SKM-1 (cell line): ENCODE results near the gene NPAT.
A peak's percentile ranks its signal among the peaks of the same experiment; 100 is the strongest.
"Not testable (repeated sequence)": the region's sequence is repeated elsewhere in the genome, so short reads cannot be mapped to it uniquely, and the experiment has no call there.

Experiments
- DNase-seq: peaks from one replicate; lab custom pipeline; 2025; ENCODE audit not compliant: unreplicated experiment; lab: John Stamatoyannopoulos, UW

Gene NPAT

DNA sequence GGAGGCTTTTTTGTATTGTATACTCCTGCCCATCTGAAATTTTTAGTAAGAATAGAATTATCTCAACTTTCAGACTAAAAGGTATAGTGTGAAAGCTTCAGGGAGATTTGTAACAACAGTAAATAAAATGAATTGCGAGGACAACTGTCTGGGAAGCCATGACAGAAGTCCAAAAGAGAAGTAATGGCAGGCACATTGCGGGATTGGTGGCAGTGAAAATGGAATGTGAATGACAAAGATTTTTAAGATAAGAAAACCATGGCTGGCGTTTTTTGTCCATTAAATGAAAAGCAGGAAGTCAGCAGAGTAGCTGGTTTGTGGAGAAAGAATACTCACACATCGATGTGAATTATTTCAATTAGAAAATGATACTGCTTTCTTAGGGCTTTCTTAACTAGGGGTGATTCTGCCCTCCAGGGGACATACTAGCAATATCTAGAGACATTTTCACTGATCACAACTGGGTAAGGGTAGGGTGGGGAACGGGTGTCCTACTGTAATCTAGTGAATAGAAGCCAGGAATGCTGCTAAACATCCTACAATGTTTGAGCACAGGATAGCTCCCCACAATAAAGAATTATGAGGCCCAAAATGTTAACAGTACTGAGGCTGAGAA is 1.6 kb downstream of the NPAT start:
- no peak for DNase-seq

DNA sequence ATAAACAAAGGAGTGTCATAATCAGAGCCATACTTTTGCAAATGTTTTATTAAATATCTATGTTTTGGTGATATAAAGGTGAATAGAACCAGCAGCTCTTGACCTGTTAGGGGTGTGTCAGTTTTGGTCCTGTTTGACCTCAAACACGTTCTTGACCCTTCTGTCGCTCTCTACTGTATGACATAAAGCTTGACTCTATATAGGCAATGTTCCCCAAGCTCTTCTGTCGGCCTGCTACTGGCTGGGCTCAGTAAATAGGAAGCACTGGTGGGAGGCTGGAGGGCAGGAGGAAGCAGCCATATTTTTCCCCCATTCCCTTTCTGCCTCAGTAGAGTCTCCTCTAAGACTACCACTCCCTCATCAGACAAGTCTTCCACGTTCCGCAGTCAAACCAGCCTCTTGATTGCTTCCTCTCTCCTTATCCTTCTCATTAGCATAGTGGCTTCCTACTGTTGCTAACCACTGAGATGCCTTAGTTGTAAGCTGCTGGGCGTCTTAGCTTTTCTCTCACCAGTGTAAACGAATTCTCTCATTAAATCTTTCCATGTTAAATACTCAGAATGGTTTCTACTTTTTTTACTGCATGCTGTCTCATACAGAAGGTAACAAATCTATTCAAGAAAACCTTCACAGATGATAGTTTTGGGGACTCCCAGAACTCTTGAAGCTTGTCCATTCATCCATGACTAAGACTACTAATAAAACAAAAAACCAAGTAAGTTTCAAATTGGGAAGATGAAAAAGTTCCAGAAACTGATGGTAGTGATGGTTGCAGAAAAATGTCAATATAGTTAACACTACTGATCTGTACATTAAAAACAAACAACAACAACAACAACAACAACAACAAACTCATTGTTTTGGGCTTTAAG is 3.3 kb downstream of the NPAT start:
- DNase-seq: no peak

DNA sequence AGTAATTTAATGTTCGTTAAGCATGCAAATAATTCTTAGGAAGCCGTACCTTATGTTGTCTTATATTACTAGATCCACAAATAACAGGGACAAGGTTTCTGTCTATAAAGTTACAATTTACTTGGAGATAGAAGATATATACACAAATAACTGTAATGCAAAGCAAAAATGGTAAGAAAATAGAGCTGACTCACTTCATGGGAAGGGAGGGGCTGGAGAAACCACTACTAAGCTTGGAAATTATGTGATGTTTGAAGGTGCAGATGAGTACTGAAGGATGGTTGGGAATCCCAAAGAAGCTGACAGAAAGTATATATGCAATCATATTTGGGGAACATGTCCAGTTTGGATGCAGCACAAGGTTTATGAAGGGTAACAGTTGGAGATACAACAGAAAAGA is 4.0 kb downstream of the NPAT start:
- no peak for DNase-seq

DNA sequence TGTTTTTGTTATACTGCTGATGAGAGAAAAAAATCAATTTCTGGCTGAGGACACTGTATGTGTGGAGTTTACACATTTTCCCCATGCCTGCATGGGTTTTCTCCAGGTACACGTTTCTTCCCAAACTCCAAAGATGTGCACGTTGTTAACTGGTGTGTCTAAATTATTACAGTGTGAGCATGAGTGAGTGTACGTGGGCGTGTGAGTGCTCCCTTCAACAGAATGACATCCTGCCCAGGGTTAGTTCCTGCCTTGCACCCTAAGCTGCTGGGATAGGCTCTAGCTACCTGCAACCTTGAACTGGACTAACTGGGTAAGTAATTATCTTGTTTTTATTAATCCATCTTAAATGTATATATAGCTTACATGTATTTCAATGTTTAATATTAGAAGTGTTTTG is 5.5 kb downstream of the NPAT start:
- DNase-seq: no peak

DNA sequence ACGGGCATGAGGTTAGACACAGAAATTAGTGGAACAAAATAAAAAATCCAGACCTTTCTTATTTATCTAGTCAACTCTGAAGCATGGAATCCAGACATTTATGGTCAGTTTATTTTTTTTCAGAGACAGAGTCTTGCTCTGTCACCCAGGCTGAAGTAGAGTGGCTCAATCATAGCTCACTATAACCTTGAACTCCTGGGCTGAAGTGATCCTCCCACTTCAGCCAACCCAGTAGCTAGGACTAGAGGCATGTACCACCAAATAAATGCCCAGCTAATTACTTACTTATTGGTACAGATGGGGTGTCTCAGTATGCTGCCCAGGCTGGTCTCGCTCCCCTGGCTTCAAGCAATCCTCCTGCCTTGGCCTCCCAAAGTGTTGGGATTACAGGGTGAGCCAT is 8.7 kb downstream of the NPAT start:
- no peak for DNase-seq

DNA sequence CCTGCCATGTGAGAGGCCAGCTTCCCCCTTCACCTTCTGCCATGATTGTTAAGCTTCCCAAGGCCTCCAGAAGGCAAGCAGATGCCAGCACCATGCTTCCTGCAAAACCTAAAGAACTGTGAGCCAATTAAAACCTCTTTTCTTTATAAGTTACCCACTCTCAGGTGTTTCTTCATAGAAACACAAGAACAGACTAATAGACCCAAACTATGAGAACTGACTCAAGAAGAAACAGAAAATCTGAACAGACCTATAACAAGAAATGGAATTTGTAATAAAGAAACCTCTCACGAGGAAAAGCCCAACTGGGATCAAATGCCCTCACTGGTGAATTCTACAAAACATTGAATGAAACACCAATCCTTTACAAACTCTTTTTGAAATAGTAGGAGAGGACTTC is 12.0 kb downstream of the NPAT start:
- no peak for DNase-seq

DNA sequence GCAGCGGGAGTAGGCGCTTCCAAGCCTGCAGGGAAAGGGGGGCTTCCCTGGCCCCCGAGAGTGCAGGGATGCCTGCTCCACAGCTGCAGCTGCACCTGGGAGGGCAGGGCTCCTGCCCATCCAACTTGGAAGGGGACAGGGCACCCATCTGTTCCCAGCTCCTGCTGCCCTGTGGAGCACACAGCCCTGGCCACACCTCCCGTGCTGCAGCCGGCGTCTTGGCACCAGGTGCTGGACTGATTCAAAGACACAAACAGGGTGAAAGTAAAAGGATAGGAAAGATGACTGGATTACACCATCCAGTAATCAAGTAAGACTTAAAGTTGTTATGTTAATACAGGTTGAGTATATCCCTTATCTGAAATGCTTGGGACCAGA is 14.8 kb downstream of the NPAT start:
- no peak for DNase-seq

DNA sequence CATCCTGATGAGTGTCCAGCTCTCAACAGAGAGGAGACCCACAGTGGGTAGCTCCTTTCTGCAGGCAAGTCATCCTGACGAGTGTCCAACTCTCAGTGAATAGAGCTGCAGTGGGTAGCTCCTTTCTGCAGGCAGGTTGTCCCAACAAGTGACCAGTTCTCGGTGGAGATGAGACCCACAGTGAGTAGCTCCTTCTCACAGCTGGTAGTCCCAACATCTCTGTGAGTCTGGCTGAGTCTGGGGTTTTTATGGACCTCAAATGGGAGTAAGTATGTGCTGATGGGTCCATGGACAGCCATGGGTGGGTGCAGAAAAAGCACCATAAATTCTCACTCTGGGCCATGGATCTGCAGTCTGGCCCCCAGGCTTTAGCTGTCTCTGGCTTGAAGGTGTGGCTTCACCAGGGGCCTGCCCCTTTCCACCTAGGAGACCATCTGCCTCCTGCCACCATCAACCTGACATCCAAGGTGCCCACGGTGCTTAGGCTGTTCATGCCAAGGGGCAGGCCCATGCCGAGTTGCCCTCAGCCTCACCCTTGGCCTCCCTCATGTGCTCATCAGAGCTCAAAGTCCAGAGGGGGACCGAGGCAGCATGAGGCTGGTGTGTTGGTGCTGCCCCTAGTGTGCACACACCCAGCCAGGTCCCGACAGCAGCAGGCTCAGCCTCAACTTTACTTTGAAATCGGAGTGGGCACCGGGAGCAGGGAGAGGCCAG is 15.3 kb downstream of the NPAT start:
- no peak for DNase-seq

DNA sequence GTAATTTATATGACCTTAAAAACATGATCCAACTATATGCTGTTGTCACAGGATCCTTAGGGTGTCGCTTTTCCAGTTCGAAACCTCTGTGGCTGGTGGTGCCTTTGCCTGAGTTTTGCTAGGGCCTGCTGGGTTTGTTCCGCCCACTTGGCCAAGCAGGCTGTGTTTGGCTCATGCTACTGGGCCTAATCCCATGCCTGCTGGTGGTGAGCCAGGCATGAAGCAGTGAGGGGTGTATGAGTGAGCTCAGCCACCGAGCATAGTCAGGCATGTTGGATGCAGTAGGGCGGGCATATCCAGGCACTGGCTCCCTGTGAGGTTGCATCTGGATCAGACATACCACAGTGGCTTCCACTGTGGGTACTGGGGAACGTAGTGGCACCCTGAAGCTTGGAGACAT is 16.3 kb downstream of the NPAT start:
- no peak for DNase-seq

DNA sequence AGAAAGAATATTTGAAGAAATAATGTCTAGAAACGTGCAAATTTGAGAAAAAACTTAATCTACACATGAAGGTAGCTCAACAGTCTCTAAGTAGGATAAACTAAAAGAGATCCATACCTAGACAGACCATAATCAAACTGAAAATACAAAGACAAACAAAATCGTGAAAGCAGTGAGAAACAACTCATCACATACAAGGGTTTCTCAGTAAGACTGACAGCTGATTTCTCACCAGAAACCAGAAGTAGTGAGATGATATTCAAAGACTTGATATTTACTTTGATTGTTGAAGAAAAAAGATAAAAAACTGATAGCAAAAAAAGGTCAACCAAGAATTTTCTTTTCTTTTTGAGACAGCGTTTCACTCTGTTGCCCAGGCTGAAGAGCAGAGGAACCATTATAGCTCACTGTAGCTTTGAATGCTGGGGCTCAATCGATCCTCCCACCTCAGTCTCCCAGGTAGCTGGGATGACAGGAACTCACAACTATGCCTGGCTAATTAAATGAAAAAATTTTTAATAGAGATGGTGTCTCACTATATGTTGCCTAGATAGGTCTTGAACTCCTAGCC is 17.4 kb downstream of the NPAT start:
- no peak for DNase-seq

DNA sequence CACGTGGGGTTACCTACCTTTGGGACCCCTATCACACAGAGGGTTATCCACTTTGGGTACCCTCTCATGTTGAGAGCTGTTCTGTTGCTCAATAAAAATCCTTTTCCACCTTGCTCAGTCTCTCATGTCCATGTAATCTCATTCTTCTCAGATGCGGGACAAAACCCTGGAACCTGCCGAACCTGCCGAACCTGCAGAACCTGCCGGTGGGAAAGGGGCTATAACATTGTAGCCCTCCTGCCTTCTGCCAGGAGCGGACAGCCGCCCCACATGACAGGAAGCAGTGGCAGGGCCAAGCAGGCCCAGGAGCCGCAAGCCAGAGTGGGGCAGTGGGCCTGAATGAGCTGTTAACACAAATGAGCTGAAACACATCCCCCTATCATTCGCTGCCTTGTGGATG is 18.1 kb downstream of the NPAT start:
- no peak for DNase-seq

DNA sequence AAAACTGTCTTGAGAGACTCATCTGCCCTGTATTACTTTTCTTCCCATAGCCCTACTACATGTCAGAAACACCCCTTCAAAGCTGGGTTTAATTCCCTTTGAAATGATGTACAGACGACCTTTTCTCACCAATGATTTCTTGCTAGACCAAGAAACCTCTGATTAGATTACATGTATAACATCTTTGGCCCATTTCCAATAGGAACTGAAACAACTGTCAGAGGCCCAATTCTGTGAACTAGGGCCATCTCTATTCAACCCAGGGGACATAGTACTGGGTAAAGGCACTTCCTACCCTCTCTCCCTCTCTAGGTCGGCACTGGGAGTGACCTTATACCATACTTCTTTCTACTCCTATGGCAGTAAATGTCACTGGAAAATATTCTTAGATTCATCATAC is 19.4 kb downstream of the NPAT start:
- DNase-seq: no peak

DNA sequence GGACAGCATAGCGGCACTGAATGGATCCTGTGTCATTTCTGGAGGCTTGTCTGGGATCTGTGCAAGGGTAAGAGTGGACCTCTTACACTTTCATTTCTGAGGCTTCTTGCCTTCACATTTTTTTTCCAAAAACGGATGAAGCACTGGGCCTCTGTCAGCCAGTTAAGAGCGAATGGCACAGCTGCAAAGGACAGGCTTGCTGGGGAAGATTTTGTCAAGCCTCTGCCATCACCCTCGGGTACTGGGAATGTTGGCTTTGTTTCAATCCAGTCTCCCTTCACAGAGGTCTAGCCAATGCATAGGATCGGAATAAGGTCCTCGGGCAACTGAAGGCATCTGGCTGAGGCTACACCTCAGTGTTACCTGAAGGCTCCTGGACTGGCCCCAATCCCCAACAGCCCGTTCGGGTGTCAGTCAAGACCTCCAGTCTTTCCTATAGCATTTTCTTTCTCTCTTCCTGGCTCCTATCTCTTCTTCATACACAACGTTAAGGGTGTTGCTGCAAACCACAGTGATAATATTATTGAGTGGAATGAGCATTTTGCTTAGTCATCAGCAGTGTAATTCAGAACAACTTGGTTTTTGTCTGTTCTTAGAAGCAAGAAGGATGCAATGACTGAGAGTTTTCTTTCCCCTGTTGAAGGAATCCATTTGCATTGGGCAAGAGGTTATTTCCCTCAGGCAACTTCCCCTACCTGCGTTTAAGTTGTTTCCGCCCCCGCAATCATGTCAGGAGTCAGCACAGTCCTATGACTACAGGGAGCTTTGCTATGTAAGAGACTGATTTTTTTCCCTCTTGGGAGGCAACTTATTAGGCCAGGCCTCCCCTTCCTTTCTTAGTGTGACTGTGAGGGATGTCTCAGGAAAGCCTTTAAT is 22.8 kb downstream of the NPAT start:
- peak; percentile 52 for DNase-seq

DNA sequence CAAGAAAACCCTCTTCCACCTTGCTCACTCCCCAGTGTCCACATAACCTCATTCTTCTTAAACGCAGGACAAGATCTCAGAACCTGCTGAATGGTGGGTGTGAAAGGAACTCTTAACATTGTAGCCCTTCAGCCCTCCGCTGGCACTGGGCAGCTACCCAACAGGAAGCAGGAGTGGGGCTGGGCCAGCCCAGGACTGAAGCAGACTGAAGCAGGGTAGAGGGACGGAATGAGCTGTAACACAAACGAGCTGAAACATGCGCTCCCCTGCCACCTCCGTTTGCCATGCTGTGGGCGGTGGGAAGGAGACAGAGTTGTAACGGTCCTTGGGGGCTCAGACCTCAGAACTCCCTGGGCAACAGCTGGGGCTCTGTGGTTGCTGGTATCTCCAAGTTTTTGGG is 23.6 kb downstream of the NPAT start:
- no peak for DNase-seq

DNA sequence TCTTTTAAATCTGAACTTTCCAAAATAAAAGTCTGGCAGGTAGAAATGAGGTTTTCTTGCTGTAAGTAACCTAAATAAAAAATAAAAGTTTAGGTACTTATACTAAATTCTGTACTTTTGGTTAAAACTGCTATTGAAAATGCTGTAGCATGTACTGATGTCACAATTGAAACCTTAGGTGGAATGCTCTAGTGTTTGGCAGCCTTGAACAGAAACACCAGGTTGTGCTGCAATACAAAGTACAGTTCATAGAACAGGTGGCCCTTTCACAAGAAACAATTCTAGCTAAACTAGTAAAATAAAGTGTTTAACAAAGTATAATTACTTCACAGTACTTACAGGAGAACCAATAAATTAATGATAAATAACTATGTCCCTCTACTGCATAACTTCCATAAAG is 25.1 kb downstream of the NPAT start:
- no peak for DNase-seq

DNA sequence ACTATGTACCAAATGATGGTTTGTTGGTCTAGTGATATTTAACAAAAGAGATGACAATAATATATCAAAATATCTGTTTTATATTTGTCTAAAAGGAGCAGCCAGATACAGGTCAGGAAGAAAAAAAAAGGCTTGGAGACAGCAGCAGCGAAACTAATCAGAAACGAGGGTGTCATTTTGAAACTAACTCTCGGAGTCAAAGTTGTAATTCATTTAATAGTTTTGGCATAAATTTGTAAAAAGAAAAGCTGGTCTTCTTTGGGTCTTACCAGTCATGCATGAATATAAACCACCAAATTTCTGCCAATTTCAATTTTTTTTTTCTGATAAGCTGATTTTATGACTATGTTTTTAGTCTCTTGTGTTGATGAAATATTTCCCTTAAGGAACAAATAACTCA is 25.5 kb downstream of the NPAT start:
- DNase-seq: no peak

DNA sequence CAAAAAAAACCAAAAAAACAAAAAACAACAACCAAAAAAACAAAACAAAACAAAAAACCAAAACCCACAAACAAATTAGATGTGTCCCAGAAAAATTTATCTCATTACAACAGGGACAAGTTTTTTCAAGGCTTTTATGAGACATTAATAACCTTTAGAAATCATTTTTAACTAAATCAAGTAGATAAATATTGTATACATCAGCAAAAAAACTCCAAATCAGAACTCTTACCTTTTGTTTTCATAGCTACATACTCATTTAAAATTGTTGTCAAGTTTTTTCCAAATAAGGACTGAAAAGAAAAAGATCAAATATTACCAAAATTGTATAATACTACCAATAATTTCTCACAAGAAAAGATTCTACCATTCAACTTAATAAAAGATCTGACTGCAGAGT is 28.7 kb downstream of the NPAT start:
- no peak for DNase-seq

DNA sequence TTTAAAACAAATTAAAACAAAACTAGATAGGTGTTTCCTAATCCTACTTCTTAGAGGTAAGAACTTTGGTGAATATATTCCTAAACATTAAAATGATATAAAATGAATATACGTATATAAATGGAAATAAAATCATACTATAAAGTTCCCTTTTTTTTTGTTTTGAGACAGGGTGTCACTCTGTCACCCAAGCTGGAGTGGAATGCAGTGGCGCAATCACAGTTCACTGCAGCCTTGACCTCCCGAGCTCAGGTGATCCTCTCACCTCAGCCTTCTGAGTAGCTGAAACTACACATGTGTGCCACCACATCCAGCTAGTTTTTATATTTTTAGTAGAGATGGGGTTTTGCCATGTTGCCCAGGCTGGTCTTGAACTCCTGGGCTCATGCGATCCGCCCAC is 44.9 kb downstream of the NPAT start:
- DNase-seq: no peak

DNA sequence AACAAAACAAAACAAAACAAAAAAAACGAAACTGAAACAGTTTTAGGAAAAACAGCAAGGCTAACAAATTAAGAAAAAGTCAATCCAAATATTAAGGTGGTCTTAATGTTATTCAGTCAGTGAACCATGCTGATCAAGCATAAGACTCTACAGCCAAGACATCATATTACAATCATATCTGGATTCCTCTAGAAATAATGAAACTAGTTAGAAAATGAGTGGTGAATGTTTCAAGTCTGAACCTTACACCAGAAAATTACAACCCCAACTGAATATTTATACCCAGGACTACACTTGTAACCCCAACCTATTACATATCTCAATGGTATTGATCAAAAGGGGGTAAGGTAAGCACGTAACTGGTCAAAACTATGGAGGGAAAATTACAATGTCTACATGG is 52.3 kb downstream of the NPAT start:
- no peak for DNase-seq

DNA sequence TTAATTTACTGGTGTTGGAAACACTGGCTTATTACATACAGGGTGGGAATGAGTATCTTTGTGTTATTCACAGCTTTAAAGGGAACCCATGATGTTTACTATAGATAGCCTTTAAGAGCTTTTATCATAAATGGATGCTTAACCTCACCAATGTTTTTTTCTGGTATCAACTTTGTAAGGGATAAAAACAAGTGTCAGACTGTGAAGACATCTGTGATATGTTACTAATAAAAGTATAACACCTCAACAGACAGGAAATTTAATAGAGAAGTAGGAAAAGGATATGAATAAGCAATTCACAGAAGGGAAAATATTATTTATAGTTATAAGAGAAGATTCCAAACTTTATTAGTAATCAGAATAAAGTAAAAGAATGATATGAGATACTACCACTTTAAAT is 54.8 kb downstream of the NPAT start:
- DNase-seq: no peak

DNA sequence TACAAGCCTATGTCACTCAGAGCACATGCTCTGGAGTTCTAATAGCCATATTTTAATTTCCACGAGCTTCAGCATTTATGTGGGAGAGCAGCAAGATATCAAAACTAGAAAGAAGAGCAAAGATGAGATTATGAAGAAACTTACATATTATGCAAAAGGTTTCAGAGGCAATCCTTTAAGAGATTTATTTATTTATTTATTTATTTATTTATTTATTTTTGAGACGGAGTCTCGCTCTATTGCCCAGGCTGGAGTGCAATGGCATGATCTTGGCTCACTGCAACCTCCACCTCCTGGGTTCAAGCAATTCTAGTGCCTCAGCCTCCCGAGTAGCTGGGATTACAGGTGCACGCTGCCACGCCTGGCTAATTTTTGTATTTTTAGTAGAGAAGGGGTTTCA is 59.6 kb downstream of the NPAT start:
- not testable (repeated sequence) for DNase-seq
